Peyer's patch (tissue), 4 donors: ENCODE results near the gene FNIP2.

ENCODE experiments used
- POLR2A ChIP-seq, 2 donors: fragments of 450-650 bp; IDR thresholded peaks; one replicate each; pipeline ENCODE4 v1.5.1; 2017; ENCODE audit warnings: antibody characterized with exemption in 2 of 2, mild to moderate bottlenecking in 2 of 2, moderate library complexity in 2 of 2
- TF ChIP-seq, protein P1 (sequence below), 6 experiments: fragments of 450-650 bp in 4 of 6; fragments of 200-600 bp in 2 of 6; sonication (generic) in 1 of 6; IDR thresholded peaks; one replicate each; pipeline ENCODE4 v1.5.1; 2017 to 2019; ENCODE audit warnings: antibody characterized with exemption in 6 of 6, mild to moderate bottlenecking in 3 of 6, moderate library complexity in 1 of 6

DNA sequence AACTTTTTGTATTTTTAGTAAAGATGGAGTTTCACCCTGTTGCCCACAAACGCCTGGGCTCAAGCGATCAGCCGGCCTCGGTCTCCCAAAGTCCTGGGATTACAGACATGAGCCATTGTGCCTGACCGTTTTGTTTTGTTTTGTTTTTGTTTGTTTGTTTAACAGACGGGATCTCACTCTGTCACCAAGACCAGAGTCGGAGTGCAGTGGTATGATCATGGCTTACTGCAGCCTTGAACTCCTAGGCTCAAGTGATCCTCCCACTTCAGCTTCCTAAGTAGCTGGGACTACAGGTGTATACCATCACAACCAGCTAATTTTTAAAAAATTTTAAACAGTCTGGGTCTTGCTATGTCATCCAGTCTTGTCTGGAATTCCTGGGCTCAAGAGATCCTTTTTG, 53.5 kb downstream of the FNIP2 start:
- TF ChIP-seq, protein P1, sequence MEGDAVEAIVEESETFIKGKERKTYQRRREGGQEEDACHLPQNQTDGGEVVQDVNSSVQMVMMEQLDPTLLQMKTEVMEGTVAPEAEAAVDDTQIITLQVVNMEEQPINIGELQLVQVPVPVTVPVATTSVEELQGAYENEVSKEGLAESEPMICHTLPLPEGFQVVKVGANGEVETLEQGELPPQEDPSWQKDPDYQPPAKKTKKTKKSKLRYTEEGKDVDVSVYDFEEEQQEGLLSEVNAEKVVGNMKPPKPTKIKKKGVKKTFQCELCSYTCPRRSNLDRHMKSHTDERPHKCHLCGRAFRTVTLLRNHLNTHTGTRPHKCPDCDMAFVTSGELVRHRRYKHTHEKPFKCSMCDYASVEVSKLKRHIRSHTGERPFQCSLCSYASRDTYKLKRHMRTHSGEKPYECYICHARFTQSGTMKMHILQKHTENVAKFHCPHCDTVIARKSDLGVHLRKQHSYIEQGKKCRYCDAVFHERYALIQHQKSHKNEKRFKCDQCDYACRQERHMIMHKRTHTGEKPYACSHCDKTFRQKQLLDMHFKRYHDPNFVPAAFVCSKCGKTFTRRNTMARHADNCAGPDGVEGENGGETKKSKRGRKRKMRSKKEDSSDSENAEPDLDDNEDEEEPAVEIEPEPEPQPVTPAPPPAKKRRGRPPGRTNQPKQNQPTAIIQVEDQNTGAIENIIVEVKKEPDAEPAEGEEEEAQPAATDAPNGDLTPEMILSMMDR (IDR thresholded peaks at IDR 0.05), result no peak
- TF ChIP-seq POLR2A (IDR thresholded peaks at IDR 0.05), result no peak
